ENCODE measurements around the gene RNF141.

The RNF141 gene

GRCh38 chr11:10515418-10515817 is 25.6 kb downstream of the RNF141 start:
- FAIRE-seq (no peak), DNase-seq (ENCODE audit: insufficient read length, low spot score) (no peak)

GRCh38 chr11:10514709-10515108 is 26.3 kb downstream of the RNF141 start:
- TF ChIP-seq CTCF (IDR thresholded peaks at IDR 0.05; ENCODE audit: insufficient read depth, missing control alignments), result no peak
- DNase-seq (ENCODE audit: insufficient read length, low spot score) (no peak), FAIRE-seq (no peak)

More at GRCh38 chr11:10515418-10515817, 25.6 kb downstream of the RNF141 start:
- no peak for TF ChIP-seq CTCF (IDR thresholded peaks at IDR 0.05; ENCODE audit: insufficient read depth, missing control alignments)

- TF ChIP-seq CTCF (IDR thresholded peaks at IDR 0.05; ENCODE audit: insufficient read depth, missing control alignments), result peak; percentile 8
- FAIRE-seq (no peak), DNase-seq (ENCODE audit: insufficient read length, low spot score) (no peak)
Measured at GRCh38 chr11:10514202-10514601, 26.8 kb downstream of the RNF141 start.

- no peak for FAIRE-seq
- TF ChIP-seq CTCF (IDR thresholded peaks at IDR 0.05; ENCODE audit: insufficient read depth, missing control alignments), result no peak
- no peak for DNase-seq (ENCODE audit: insufficient read length, low spot score)
Measured at GRCh38 chr11:10511181-10511621, 29.8 kb downstream of the RNF141 start.

GRCh38 chr11:10506008-10506370 is 35.0 kb downstream of the RNF141 start:
- FAIRE-seq (no peak), DNase-seq (ENCODE audit: insufficient read length, low spot score) (no peak)
- TF ChIP-seq CTCF (IDR thresholded peaks at IDR 0.05; ENCODE audit: insufficient read depth, missing control alignments), result no peak

GRCh38 chr11:10505278-10506007 is 35.5 kb downstream of the RNF141 start:
- FAIRE-seq, result no peak

More at GRCh38 chr11:10505278-10506007, 35.5 kb downstream of the RNF141 start:
- TF ChIP-seq CTCF (IDR thresholded peaks at IDR 0.05; ENCODE audit: insufficient read depth, missing control alignments), result no peak
- no peak for DNase-seq (ENCODE audit: insufficient read length, low spot score)

Measured in D721Med (cell line).